HG03521 (cell line): ENCODE results near the gene SCLY.
"Not testable (repeated sequence)": the region's sequence is repeated elsewhere in the genome, so short reads cannot be mapped to it uniquely, and the experiment has no call there.

Experiments used
- ATAC-seq: cut with Tn5 transposase; IDR thresholded peaks from one replicate; pipeline ENCODE4 v1.9.1; 2021; ENCODE audit warnings: mild to moderate bottlenecking, moderate library complexity; ENCODE audit not compliant: unreplicated experiment

The SCLY gene

DNA sequence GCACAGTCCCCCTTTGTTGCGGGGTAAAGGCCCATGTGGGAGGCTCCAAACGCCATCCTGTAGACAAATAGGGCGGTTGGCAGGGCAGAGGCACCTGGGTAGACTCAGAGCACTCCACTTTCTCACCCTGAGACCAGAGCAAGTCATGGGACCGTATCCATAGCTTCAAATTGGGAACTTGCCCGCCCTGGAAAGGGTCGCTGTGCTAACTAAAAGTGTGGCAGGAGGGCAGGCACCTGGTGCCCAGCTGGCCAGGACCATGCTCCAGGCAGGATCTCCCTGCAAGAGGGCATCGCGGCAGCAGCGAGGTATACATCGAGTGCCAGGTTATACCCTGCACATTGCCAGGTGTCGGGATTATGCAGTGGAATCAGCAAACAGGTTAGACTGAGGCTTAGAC is 20.8 kb upstream of the SCLY start:
- no peak for ATAC-seq

DNA sequence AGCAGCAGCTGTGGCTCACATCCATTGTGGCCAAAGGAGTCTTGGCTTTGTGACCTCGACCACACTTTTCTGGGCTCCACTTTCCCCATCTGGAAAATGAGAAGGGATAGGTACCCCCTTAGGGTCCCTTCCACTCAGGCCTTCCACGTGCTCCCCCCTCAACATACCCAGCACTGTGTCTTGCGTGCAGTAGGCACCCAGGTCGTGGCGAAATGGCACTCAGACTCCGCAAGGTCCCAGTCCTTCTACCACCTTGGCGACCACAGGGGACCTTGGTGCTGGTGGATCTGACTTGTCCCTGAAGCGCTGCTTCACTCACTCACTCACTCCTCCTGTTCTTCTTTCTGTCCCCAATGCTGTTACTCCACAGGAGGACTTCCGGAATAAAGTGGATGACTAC is 19.9 kb upstream of the SCLY start:
- no peak for ATAC-seq

DNA sequence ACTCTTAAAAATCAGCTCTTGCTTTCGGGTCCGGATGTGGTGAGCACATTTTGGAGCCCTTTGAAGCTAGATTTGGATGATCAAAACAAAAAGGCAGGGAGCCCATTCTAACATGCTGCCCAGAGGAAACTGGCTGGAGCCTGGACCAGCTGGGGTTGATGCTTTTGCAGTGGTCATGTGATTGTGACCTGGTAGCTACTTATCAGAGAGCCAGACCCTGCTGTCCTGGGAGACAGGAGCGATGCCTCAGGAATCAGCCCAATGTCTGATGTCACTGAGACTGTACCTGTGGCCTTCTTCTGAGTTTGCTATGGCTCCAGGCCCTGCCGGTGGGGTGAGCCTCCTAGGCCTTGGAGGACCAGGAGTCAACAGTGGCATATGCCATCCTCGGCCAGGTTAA is 18.7 kb upstream of the SCLY start:
- ATAC-seq, result no peak

DNA sequence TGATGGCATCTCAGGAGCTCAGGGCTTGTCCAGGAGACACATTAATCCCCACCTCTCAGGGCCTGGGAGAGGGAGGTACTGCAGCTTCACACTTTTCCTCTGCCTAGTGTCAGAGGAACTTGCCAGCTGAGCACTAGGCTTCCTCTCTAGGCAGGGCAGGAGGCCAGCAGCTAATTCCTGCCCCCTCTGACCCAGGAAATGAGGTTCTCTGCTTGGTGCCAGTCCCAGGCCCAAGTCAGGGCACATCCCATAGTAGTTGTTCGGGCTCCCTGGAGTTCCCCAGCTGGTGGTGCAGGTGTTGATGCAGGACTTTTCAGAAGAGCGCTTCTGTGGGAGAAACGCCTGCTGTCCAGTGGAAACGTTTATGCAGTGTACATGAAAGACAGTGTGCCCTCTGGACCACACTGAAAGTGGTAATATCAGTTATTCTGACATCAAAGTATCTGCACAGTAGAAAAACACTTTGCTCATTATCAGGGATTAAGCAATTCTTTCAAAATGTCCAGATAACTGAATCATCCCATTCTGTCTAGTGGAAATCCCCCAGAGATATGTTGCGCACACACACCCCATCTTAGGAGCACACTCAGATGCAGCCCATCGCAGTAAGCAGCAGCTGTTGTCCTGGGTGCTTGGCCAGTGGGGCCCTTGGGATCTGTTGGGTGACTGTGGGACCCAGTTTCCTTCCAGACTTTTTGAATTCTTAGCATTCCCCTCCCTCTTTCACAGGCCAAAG is 17.8 kb upstream of the SCLY start:
- ATAC-seq, result no peak

DNA sequence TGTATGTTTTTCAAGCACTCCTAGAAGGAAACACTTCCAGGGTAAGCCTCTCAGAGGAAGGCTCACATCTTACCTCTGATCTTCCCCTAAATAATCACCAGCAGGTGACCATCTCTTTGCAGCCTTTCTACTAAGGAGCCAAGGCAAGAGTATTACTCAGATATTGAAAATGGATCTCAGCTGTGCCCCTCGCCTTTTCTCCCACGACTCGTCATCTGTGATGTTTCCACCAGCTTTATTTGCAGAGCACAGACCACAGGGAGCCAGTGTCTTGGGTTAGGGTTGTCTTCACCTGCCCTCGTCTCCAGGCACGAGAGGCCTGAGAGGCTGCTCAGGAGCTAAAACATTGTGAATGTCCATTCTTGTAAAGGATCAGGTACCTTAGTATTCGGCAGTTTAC is 16.9 kb upstream of the SCLY start:
- no peak for ATAC-seq

DNA sequence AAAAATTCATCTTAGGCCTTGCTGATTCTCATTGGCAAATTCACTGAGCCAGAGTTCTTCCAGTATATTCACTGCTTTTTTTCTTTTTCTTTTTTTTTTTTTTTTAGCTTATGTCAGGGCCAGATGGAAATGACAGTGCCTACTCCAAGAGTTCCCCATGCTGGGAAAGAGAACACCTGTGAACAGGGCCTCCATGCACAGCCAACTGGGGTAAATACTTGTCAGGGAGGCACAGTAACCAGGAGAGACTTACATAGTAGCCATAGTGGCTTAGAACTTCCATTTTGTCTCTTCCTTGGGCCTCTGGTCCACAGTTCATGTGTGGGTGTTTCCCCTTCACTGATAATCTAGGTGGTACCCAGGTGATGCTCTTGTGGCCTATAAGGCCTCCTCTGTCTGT is 15.2 kb upstream of the SCLY start:
- ATAC-seq, result no peak

DNA sequence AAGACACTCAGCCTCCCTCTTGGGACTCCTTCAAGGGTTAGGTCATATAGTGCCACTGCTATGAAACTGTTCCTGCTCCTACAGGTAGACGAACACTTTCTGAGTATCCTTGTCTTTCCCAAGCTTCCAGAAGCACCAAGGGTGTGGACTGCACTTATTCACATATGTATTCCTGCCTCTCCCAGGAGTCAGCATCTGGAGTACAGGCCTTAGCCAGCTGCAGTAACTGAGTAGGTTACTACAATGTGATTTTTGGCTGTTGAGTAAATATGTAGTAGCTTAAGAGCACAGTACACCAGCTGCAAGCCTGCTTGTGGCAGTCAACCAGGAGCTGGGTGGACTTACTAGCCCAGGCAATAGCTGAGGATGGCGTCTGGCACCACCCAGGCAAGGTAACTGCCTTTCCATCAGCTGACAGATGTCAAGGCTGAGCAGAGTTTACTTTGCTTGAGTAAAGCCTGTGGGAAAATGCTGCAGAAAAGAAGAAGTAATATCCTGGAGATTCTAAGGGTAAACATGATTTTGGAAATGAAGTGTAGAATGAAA is 14.0 kb upstream of the SCLY start:
- ATAC-seq, result no peak

DNA sequence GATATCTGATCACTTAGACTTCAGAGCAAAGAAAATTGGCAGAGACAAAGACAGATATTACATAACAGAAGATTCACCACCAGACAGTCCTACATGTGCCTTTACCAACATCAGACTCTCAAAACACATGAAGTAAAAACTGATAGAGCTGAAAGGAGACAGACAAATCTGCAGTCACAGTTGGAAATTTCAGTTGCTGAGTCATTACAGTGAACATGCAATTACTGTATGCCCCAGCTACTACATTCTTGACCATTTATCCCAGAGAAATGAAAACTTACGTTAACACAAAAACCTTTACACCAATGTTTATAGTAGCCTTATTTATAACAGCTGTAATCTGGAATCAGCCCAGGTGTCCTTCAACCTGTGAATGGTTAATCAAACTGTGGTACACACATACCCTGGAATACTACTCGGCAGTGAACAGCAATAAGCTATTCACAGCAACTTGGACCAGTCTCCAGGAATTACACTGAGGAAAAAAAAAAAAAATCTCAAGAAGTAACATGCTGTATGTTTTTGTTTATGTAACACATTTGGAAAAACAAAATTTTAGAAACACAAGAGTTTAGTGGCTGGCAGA is 7.5 kb upstream of the SCLY start:
- no peak for ATAC-seq

DNA sequence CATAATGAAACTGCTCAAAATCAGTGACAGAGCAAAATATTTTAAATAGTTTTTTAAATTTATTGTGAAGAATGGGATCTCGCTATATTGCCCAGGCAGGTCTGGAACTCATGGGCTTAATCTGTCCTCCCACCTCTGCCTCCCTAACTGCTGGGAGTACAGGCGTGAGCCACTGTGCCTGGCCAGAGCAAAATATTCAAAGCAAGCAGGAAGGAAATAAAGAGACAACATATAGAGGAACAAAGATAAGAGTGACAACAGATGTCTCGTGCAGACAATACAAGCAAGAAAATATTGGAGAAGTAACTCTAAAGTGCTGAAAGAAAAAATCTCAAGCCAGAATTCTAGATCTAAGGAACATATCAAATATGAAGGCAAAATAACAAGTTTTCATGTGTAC is 5.0 kb upstream of the SCLY start:
- ATAC-seq, result no peak

DNA sequence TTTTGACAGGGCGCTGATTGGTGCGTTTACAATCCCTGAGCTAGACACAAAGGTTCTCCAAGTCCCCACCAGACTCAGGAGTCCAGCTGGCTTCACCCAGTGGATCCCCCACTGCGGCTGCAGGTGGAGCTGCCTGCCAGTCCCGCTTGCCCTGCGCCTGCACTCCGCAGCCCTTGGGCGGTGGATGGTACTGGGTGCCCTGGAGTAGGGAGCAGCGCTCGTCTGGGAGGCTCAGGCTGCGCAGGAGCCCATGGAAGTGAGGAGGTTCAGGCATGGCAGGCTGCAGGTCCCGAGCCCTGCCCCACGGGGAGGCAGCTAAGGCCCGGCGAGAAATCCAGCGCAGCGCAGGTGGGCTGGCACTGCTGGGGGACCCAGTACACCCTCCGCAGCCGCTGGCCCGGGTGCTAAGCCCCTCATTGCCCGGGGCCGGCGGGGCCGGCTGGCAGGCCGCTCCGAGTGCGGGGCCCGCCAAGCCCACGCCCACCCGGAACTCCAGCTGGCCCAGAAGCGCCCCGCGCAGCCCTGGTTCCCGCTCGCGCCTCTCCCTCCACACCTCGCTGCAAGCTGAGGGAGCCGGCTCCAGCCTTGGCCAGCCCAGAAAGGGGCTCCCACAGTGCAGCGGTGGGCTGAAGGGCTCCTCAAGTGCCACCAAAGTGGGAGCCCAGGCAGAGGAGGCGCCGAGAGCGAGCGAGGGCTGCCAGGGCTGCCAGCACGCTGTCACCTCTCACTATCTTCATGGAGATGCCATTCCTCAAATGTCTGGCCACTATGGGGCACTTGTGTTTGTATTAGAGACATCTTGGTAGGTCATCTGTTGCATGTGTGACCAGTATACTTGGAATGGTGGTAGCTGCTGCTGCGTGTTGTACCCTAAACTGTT is 2.9 kb upstream of the SCLY start:
- ATAC-seq, result not testable (repeated sequence)

DNA sequence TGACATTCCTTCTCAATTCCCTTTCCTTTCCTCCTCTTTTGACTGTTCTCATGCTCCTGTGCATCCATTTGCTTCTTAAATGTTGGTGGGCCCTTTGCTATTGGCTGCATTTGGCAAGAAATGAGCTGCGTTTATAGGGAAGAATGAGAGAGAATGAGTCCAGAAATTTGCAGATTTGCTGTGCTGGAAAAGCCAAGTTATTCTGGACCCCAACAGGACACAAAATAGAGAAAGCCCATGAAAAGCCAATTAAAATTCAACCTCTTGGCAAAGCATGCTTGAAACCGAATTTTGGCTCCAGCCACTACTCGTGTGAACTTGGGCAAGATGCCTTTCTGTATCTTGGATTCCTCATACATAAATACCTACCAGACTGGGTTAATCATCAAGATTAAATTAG is 1.3 kb upstream of the SCLY start:
- ATAC-seq, result no peak

DNA sequence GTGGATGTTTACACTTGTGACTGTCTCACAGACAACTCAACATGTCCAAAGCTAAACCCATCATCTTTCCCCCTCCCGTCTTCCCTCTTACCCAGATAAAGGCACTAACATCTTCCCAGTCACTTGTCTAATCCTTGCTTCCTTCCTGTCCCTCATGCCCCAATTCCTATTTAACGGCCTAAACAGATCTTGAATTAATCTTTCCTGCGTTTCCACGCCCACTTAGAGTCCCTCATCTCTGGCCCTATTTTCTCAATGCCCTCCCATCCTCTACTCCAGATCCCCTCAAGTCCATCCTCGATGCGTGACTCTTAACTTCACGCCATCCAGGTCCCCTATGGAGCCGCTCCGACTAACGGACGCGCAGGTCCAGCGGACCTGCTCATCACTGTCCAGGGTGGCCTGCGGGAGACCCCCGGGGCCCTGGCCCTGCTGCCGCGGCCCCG is 682 bp upstream of the SCLY start:
- ATAC-seq, result no peak

DNA sequence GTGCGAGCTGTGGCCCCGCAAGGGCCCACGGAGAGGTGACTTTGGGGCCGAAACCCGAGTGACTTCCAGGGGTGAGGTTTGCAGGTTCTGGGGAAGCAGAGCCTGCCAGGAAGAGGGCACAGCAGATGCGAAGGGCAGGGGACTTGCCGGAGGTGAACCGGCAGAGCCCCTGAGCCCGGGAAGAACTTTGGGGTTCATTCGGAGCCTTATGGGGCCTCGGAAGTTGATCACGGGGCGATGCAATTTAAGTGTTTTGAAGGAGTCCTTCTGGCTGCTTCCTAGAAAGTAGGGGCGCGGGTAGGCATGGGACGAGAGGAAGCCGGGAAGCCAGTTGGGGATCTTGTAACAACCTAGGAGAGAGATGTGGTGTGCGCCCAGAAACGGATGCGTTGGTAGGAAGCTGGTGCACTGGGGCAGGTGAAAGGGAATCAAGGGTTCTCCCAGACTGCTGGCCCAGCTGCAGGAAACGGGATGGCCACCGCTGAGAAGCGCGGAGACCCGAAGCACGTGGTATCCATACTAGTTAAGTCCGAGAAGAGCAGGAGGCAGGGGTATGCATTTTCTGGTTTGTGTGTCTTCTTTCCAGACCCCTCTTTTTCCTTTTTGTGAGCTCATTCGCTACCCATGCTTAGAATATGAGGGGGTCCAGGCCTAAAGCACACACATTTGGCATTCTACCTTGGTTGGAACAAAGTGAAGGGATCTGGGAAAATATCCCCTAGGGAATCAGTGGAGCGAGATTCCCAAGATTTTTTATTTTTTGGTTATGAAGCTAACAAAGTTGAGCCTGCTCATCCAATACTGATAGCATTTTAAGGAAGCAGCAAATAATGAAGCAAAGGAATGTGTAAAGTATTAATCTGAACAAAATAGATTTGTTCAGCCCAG is 758 bp downstream of the SCLY start:
- ATAC-seq, result no peak

DNA sequence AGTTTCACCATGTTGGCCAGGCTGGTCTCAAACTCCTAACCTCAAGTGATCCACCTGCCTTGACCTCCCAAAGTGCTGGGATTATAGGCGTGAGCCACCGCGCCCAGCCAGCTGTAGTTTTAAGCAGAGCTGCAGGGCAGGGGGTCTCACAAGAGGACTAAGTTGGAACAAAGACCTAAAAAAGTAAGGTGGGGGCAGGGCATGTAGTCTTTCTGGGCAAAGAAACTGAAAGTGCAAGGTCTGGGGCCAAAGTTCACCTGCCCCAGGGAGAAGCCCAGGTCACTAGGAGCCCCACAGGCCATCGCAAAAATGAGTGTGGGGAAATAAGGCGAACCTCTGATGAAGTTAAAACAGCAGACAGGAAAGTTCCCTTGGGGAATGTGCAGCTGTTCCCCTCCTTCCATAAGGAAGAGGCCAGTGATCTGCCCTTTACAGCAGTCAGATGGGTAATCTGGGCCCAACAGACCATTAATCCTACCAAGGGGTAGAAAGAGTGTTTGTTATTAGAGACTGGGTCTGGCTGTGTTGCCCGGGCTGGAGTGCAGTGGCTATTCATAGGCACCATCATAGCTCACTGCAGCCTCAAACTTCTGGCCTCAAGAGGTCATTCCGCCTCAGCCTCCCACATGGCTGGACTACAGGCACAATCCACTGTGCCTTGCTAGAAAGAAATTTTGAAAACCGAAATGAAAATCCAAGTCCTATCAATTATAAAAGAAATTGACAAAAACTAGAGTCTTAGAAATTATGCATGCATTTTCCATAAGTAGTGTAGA is 2.8 kb downstream of the SCLY start:
- no peak for ATAC-seq

DNA sequence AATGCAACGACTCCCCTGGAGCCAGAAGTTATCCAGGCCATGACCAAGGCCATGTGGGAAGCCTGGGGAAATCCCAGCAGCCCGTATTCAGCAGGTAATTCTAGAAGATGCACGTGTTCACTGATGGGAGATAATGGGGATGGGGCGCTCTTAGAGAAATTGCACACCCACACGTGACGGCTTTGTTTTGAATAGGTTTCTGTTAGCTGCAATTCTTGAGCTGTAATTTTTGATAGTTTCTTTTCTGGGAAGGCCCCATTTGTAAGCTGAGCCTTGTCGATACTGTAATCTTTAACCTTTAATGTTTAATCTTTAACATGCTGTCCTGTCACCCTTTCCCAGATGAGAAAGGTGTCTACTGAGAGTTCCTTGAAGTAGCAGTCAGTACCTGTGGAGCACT is 3.6 kb downstream of the SCLY start:
- ATAC-seq, result no peak

DNA sequence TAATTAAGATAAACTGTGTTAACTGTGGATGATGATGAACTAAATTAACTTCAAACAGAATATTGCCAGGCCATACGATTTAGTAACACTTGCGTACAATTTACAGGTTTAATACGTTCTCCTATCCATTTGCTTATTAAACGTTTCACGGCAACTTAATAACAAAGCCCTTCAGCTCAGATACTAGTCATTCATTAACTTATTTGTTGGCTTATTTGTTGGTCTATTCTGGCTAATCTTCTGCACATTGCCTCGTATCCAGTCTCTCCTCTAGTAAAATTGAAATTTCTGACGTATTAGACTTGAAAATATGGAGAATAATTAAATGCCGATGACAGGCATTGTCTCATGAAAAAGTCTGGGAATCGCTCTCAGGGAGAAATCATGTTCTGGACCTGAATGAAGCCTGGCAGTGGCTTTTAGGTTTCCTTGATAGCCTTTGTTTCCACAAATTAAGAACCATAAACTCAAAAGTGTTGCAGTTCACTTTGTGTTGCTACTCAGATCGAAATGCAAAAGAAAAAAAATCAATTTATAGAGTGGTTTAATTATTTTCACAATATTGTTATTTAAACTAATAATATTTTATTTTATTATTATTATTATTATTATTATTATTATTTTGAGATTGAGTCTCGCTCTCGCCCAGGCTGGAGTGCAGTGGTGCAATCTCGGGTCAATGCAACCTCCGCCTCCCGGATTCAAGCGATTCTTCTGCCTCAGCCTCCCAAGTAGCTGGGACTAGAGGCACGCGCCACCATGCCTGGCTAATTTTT is 4.5 kb downstream of the SCLY start:
- no peak for ATAC-seq

DNA sequence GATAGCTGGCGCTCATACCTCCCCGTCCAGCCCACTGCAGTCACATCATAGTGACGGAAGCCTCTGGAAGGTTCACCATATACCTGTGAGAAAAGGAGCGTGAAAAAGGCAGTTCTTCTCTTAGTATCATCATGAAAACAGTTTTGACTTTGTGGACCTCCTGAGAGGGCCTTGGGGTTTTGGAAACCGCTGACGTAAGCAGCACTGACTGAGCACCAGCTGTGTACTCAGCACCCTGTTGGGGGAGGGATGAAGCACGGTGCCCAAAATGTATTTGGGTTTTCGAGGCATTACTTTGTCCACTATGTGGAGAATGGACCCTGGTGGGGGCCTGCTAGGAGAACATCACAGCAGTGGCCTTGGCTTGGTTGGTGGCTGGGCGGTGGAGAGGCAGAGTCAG is 5.4 kb downstream of the SCLY start:
- ATAC-seq, result no peak

DNA sequence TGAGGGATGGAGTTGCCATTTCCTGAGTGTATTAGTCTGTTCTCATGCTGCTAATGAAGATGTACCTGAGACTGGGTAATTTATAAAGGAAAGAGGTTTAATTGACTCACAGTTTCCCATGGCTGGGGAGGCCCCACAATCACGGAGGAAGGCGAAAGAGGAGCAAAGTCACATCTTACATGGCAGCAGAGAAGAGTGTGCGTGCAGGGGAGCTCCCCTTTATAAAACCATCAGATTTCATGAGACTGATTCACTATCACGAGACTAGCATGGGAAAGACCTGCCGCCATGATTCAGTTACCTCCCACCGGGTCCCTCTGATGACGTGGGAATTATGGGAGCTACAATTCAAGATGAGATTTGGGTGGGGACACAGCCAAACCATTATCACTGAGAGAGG is 5.9 kb downstream of the SCLY start:
- not testable (repeated sequence) for ATAC-seq

DNA sequence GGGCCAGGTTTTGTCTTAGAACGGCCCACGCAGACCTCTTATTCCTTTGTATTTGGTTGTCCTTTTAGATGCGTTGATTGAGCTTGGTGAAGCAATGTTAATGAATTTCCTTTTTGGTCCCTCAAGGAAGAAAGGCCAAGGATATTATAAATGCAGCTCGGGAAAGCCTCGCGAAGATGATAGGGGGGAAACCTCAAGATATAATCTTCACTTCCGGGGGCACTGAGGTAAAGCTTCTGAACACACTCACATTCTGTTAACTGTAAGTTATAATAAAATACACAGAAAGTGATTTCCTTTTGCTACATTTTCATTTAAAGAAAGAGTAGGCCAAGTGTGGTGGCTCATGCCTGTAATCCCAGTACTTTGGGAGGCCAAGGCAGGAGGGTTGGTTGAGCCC is 7.1 kb downstream of the SCLY start:
- no peak for ATAC-seq
